GM21423 (cell line): Measurements from ENCODE around the gene HMCN1.
A peak's percentile ranks its signal among the peaks of the same experiment; 100 is the strongest.
"Not testable (repeated sequence)": the region's sequence is repeated elsewhere in the genome, so short reads cannot be mapped to it uniquely, and the experiment has no call there.

Experiments
- ATAC-seq: cut with Tn5 transposase; IDR thresholded peaks from one replicate; pipeline ENCODE4 v1.9.1; 2021; ENCODE audit warnings: mild to moderate bottlenecking, moderate library complexity; ENCODE audit not compliant: unreplicated experiment

Gene HMCN1

DNA sequence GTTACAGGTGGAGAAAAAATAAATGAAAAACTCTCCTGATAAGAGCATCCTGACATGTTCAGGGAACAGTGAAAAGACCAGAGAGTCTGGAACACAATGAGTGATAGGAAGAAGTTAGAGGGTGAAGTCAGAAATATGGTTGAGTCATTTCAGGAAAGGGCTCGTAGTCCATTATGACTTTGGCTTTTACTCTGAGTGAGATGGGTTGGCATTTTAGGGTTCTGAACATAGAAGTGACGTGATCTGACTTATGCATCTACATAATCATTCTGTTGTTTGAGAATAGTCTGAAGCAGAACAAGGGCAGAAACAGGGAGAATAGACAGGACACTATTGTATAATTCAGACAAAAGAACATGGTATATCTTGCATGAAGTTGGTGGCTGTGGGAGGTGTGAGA, 5.8 kb downstream of the HMCN1 start:
- peak; percentile 56 for ATAC-seq

GRCh38 chr1:185741551-185741950, 7.4 kb downstream of the HMCN1 start:
- no peak for ATAC-seq

DNA sequence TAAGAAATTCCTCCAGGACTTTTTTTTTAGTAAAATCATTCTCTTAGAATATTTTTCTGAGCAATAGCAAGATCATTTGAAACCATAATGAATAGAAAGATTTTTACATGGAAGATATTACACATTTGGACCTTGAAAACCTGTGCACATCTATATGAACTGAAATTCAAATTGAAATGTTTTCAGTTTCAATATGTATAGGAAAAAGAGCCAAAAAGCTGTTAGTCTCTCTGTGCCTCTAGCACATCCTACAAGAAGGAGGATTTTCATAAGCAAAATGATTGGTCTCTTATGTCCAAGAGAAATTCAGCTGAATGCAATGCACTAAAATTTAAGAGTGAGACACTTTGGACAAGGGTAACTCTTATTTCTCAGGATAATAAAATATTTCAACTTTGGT, 8.2 kb downstream of the HMCN1 start:
- no peak for ATAC-seq

DNA sequence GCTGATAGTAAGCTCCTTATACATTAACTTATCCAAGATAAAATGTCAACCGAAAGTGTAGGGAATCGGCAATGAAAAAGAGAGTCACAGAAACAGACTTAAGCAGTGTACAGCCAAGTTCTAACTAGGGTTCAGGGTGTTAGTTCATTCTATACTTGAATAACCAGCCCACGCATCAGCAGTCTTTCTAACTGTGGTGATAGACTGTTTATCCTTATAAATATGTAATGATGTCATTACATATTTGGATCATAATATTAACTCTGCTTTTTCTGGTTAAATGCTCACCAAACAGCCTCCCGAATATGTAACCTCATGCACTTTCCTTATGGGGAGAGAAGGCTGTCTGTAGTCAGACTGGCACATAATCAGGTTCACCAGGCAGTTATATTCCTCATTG, 11.0 kb downstream of the HMCN1 start:
- no peak for ATAC-seq

GRCh38 chr1:185759061-185759460, 24.9 kb downstream of the HMCN1 start:
- no peak for ATAC-seq

- ATAC-seq, result no peak
Measured at GRCh38 chr1:185761841-185762240, 27.6 kb downstream of the HMCN1 start.

DNA sequence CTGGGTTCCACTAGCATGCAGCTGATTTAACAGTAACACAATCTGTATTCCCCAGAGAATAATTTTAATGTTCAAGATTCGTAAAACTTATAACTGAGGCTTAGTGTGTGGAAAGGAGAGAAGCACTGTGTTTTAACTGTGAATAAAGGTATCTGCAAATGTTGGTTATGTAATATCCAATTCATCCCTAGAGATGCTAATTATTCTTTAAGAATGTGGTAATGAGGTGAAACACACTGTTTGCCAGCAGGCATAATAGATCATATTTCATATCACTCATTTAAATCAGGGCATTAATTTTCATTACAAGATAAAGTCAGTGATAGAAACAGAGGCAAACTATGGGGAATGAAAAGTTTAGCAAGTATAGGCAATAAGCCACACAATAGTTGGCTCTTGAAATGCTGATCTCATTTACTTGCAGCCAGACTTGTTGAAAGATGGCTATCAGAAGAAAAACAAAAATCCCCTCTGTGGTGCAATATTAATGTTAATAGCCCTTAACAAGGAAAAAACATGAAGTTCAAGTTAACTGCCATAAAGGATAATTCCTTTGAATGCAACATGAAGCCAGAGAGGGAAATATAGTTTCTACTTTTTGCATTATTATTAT, 33.4 kb downstream of the HMCN1 start:
- no peak for ATAC-seq

DNA sequence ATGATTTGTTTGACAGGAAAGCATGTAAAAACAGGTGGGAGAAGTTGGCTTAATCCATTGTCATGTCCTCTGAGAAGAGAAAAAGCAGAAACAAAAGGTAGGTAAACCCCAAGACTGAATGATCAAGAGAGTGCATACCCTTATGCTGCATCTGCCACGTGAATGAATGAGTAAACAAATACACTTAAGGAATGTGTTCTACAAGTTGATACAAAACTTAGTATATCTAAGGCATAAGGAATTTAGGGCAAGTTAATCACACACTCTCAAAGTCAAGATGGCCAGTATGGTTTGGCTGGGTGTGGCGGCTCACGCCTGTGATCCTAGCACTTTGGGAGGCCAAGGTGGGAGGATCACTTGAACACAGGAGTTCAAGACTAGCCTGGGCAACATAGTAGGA, 34.2 kb downstream of the HMCN1 start:
- ATAC-seq, result no peak

DNA sequence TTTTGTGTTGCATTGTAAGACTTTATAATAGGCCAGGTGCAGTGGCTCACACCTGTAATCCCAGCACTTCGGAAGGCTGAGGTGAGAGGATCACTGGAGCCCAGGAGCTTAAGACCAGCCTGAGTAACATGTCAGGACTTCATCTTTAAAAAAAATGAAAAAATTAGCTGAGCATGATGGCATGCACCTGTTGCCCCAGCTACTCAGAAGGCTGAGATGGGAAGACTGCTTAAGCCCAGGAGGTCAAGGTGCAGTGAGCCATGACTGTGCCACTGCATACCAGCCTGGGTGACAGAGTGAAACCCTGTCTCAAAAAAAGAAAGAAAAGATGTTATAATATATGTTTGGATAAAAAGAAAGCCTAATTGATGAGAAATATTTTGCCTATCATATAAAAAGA, 34.9 kb downstream of the HMCN1 start:
- no peak for ATAC-seq

- no peak for ATAC-seq
Measured at GRCh38 chr1:185774394-185774793, 40.2 kb downstream of the HMCN1 start.

- ATAC-seq, result no peak
Measured at GRCh38 chr1:185775501-185775900, 41.3 kb downstream of the HMCN1 start.

DNA sequence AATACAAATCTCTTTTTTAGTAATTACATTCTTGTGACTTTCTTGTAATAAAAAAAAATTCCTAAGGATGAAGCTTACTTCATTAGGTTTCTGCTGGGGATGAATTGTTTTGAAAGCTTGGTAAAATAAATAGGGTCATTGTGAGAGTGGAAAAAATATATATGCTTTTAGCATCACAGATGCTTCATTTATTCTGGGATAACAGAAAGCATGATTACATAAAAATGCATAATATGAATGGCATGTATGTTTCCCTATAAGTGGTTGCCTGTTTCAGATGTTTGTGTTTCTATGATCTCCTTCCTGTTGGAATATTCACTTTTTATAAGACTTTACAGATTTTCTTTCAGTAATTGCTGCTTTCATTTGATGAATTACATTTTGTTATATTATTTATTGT, 42.3 kb downstream of the HMCN1 start:
- no peak for ATAC-seq

DNA sequence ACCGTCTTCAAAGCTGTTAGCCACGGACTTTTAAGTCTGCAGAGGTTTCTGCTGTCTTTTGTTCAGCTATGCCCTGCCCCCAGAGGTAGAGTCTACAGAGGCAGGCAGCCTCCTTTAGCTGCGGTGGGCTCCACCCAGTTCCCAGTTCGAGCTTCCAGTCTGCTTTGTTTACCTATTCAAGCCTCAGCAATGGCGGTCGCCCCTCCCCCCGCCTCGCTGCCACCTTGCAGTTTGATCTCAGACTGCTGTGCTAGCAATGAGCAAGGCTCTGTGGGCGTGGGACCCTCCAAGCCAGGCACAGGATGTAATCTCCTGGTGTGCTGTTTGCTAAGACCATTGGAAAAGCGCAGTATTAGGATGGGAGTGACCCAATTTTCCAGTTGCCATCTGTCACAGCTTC, 49.7 kb downstream of the HMCN1 start:
- ATAC-seq, result not testable (repeated sequence)

DNA sequence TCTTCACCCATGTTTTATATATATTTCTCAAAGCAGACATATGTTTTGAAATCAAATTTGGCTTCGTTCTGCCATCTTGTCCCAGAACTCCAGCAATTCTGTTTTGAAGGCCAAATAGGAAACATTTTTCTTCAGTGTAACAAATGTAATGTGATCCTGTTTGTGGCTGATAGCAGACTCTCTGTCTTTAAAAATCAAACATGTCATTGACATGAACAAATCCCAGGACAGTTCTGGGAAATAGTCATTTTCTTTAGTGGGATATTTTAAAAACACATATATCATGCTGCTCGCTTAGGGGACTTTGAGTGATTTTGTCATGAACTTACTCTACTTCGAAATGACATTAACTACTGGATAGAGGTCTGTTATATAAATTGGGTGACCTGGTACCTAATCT, 51.4 kb downstream of the HMCN1 start:
- no peak for ATAC-seq

GRCh38 chr1:185786524-185786923, 52.3 kb downstream of the HMCN1 start:
- ATAC-seq, result no peak

DNA sequence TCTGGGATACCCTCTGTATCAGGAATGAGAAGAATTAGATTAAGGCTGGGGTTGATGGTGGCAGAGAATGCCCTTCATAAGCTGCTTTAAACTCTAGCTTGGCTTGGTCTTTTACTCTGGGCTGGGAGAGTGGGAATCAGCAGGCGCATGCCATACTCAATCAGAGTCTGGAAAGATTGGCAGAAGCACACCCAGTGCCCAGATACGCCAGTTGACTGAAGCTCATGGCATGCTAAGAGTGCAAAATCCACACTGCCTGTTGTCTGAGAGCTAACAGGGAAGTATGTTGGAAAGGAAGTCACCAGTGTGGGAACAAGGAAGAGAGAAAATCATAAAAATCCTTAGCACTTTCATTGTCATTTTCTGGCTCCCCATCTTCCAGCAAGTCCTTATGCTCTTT, 53.0 kb downstream of the HMCN1 start:
- ATAC-seq, result no peak

DNA sequence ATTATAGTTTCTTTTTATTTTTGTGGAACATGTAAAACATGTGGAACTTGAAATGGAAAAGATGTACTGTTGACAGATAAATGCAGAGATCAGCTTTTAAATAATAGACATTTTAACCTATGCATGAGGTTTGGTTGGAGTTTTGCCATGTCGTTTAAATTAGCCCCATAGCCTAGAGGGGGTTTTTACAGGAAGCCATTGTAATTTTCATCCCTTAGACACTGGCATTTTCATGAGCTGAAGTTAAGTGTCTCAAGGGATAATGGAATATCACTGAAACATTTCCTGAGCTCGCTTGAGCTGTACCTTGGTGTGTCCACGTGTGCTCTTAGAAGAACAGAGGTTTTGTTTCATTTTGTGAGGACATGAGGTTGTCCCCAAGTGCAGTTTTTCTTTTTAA, 54.2 kb downstream of the HMCN1 start:
- ATAC-seq, result no peak

- ATAC-seq, result no peak
Measured at GRCh38 chr1:185789501-185790193, 55.5 kb downstream of the HMCN1 start.

DNA sequence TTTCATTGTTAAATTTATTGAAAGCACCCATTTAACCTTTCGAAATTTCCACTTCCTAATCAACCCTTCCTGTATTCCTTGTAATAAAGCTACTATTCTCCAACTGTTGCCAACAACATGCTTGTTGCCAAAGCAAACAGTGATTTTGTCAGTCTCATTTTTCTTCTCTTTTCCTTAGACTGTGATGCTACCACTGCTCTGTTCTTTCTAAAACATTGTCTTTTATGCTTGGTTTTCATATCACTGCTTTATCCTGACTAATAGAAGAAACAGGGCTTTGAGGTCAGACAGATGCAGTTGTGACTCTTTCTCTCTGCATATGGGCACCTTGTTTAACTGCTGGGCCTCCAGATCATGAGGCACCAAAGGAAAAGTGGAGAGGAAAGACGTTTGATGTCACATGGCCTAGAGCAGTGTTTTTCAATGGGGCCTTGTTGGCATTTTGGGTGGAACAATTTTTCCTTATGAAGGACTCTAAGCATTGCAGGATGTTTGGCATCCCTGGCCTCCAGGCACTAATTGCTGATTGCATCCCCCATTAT, 56.1 kb downstream of the HMCN1 start:
- no peak for ATAC-seq

- no peak for ATAC-seq
Measured at GRCh38 chr1:185792040-185792439, 57.8 kb downstream of the HMCN1 start.

- ATAC-seq, result not testable (repeated sequence)
Measured at GRCh38 chr1:185794495-185794894, 60.3 kb downstream of the HMCN1 start.

DNA sequence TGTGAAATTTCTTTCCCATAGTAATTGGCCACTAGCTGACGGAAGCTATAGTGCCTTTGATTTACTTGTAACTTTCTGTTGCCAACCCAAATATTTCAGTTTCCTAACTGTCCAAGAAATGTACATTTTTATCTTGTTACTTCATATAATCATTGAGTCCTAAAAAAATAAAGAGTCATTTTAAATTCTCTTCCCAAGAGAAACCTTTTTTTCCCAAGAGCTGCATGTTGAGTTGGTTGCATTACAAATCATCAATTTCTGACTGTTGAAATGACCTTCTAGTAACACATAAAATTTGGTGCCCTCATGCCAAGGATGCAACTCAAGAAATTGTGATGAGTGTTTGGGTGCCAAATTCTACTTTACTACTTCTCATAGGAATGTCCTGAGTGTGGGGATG, 61.0 kb downstream of the HMCN1 start:
- ATAC-seq, result no peak

GRCh38 chr1:185798505-185798904, 64.3 kb downstream of the HMCN1 start:
- ATAC-seq, result no peak
